ENCODE measurements around the gene FAM133A.

DNA sequence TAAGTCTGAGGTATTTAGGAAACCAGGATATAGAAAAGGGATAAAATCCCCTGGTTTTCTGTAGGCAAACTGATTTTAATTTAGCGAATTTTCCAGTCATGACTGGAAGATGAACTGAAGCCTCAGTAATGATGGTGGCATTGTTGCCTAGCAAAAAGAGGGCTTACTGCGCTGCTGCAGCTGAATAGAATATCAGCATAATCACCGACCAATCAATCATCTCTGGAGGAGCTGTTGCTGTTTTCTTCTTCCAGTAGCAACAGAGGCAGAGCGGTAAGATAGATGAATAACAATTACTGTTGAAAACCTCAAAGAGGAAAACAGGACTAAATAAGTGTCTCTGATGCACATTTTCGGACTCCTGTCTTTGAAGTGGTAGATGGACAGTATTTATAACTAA, 86.2 kb downstream of the FAM133A start:
- no peak for TF ChIP-seq RARB (CRISPR knock-in tag; IDR thresholded peaks at IDR 0.05)
- no peak for TF ChIP-seq TOX (CRISPR knock-in tag; IDR thresholded peaks at IDR 0.05; ENCODE audit: borderline replicate concordance)
- TF ChIP-seq ZC3H10 (CRISPR knock-in tag; IDR thresholded peaks at IDR 0.05): no peak
- TF ChIP-seq ZNF8 (CRISPR knock-in tag; IDR thresholded peaks at IDR 0.05): no peak
- no peak for TF ChIP-seq ARNTL (CRISPR knock-in tag; IDR thresholded peaks at IDR 0.05; ENCODE audit: borderline replicate concordance, low read depth)
- no peak for TF ChIP-seq ISL1 (CRISPR knock-in tag; IDR thresholded peaks at IDR 0.05)
- TF ChIP-seq, protein P1, sequence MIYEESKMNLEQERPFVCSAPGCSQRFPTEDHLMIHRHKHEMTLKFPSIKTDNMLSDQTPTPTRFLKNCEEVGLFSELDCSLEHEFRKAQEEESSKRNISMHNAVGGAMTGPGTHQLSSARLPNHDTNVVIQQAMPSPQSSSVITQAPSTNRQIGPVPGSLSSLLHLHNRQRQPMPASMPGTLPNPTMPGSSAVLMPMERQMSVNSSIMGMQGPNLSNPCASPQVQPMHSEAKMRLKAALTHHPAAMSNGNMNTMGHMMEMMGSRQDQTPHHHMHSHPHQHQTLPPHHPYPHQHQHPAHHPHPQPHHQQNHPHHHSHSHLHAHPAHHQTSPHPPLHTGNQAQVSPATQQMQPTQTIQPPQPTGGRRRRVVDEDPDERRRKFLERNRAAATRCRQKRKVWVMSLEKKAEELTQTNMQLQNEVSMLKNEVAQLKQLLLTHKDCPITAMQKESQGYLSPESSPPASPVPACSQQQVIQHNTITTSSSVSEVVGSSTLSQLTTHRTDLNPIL (CRISPR knock-in tag; IDR thresholded peaks at IDR 0.05; ENCODE audit: low read depth): no peak
- TF ChIP-seq, protein P2, sequence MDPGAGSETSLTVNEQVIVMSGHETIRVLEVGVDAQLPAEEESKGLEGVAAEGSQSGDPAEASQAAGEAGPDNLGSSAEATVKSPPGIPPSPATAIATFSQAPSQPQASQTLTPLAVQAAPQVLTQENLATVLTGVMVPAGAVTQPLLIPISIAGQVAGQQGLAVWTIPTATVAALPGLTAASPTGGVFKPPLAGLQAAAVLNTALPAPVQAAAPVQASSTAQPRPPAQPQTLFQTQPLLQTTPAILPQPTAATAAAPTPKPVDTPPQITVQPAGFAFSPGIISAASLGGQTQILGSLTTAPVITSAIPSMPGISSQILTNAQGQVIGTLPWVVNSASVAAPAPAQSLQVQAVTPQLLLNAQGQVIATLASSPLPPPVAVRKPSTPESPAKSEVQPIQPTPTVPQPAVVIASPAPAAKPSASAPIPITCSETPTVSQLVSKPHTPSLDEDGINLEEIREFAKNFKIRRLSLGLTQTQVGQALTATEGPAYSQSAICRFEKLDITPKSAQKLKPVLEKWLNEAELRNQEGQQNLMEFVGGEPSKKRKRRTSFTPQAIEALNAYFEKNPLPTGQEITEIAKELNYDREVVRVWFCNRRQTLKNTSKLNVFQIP (CRISPR knock-in tag; IDR thresholded peaks at IDR 0.05; ENCODE audit: borderline replicate concordance, low read depth): no peak
- TF ChIP-seq BACH2 (CRISPR knock-in tag; IDR thresholded peaks at IDR 0.05; ENCODE audit: borderline replicate concordance): no peak
- no peak for TF ChIP-seq ESRRG (CRISPR knock-in tag; IDR thresholded peaks at IDR 0.05)
